ENCODE results near the gene RBM4. TPM values are rescaled to one million over a fixed set of nuclear protein-coding genes. Genes with fewer than 3 reads are reported as not detected.

The RBM4 gene
- total and polyA plus RNA-seq, 2 of the 13 experiments (the other 11 are each of a cell fraction or from before 2014, with no cell fraction given) = 126 to 136 TPM

- TF ChIP-seq ZNF414 (CRISPR knock-in tag; IDR thresholded peaks at IDR 0.05) = peak; percentile 45; the same call in 1 of the 2 replicates
- TF ChIP-seq HDAC2 (CRISPR knock-in tag; IDR thresholded peaks at IDR 0.05) = peak; percentile 88
- TF ChIP-seq KLF12 (CRISPR knock-in tag; IDR thresholded peaks at IDR 0.05; ENCODE audit: borderline replicate concordance) = peak; percentile 69; the same call in 1 of the 2 replicates
- TF ChIP-seq ZNF800 (CRISPR knock-in tag; IDR thresholded peaks at IDR 0.05) = peak; percentile 94
- 0 out of 2 replicates have a peak, but pooled peaks have one; percentile 61 for TF ChIP-seq NFATC3 (CRISPR knock-in tag; IDR thresholded peaks at IDR 0.05)
- TF ChIP-seq MNT (IDR thresholded peaks at IDR 0.05) = no peak
- peak; percentile 89; the same call in 1 of the 2 replicates for TF ChIP-seq ARID4A (CRISPR knock-in tag; IDR thresholded peaks at IDR 0.05; ENCODE audit: borderline replicate concordance)
- TF ChIP-seq PRDM10 (CRISPR knock-in tag; IDR thresholded peaks at IDR 0.05; ENCODE audit: low read depth) = peak; percentile 84
- TF ChIP-seq MIXL1 (CRISPR knock-in tag; IDR thresholded peaks at IDR 0.05) = peak; percentile 24; the same call in 1 of the 2 replicates
- no peak for TF ChIP-seq ZBTB46 (CRISPR knock-in tag; IDR thresholded peaks at IDR 0.05; ENCODE audit: borderline replicate concordance)
- TF ChIP-seq CENPBD1 (CRISPR knock-in tag; IDR thresholded peaks at IDR 0.05; ENCODE audit: borderline replicate concordance, low read depth) = no peak
- no peak for TF ChIP-seq ZNF10 (CRISPR knock-in tag; IDR thresholded peaks at IDR 0.05; ENCODE audit: borderline replicate concordance, low read depth)
Observed at GRCh38 chr11:66592457-66593302, 45.8 kb upstream of the RBM4 start, which contains the start of the genes CCDC87 and CCS (continued).

All from HepG2 (cell line).